Measurements from ENCODE around the gene ALAS1.

GRCh38 chr3:52242039-52242438 is 44.1 kb downstream of the ALAS1 start:
- TF ChIP-seq ZNF274 (IDR thresholded peaks at IDR 0.05; ENCODE audit: low read depth, low read length), result no peak
- no peak for TF ChIP-seq YY1 (IDR thresholded peaks at IDR 0.05; ENCODE audit: insufficient read depth, insufficient read length)

All from NT2/D1 (cell line).